Body of pancreas (tissue), 4 donors: Measurements from ENCODE around the gene METTL25B. TPM values are rescaled to one million over a fixed set of nuclear protein-coding genes. Genes with fewer than 3 reads are reported as not detected.

Source experiments
- ATAC-seq: fragments of 150-250 bp; one replicate; pipeline ENCODE4 v1.9.1; 2016
- DNase-seq, 4 donors: peaks; one replicate each; pipeline ENCODE4 v3.0.0-alpha.2; 2019
- H3K27ac ChIP-seq, 4 donors: fragments of 200-600 bp; sonication (generic); 1 replicate in 3 of 4; 2 replicates in 1 of 4; pipeline versions ENCODE4 v1.5.1 to v1.6.1; 2016 to 2019; ENCODE audit warnings: mild to moderate bottlenecking in 1 of 4, mixed read lengths in 1 of 4, moderate library complexity in 1 of 4
- H3K27me3 ChIP-seq, 2 donors: fragments of 200-600 bp; sonication (generic); one replicate each; pipeline ENCODE4 v1.6.0; 2016; ENCODE audit warnings: mild to moderate bottlenecking in 1 of 2
- H3K36me3 ChIP-seq, 2 donors: fragments of 200-600 bp; sonication (generic); replicated peaks in 1 of 2; 2 replicates each; pipeline ENCODE4 v1.5.1; 2016; ENCODE audit warnings: low read depth in 2 of 2; ENCODE audit not compliant: insufficient read depth in 1 of 2
- H3K4me1 ChIP-seq: fragments of 200-600 bp; sonication (generic); one replicate; pipeline ENCODE4 v1.6.0; 2016
- H3K4me3 ChIP-seq, 2 donors: fragments of 200-600 bp; sonication (generic); 1 replicate in 1 of 2; 2 replicates in 1 of 2; pipeline ENCODE4 v1.5.1; 2016 to 2019
- H3K9me3 ChIP-seq, 3 donors: fragments of 200-600 bp; sonication (generic); 1 replicate in 2 of 3; 2 replicates in 1 of 3; pipeline ENCODE4 v1.5.1; 2016
- CTCF ChIP-seq, 7 experiments: fragments of 450-650 bp in 4 of 7; fragments of 200-600 bp in 3 of 7; sonication (generic) in 3 of 7; IDR thresholded peaks; one replicate each; pipeline ENCODE4 v1.5.1; 2016 to 2019; ENCODE audit warnings: antibody characterized with exemption in 7 of 7
- POLR2A ChIP-seq, 3 donors: fragments of 450-650 bp; IDR thresholded peaks; one replicate each; pipeline ENCODE4 v1.6.1; 2016; ENCODE audit warnings: antibody characterized with exemption in 3 of 3, mild to moderate bottlenecking in 2 of 3
- WGBS, 2 donors: methylation state at CpG; one replicate each; pipeline ENCODE4 v1.1.5; 2017; 5-methylcytosine and 5-hydroxymethylcytosine counted together
- intact Hi-C: fragments of 100-400 bp; cut with DNase I; formaldehyde crosslinking; loops from one replicate; pipeline ENCODE4 v1.15.1; 2023
- total RNA-seq, 2 donors: library from RNA; depleted of rRNA; stranded (reverse); fragments of >200 nt; gene quantifications; one replicate each; pipeline ENCODE4 v1.1.0, GENCODE V29; 2016

METTL25B gene
- total RNA-seq, 2 donors from 2014 or later = 14.5 to 68.2 TPM

GRCh38 chr1:156684227-156684782 is 44.0 kb upstream of the METTL25B start:
- no peak for ATAC-seq
- no peak for DNase-seq

GRCh38 chr1:156689035-156689952 is 39.0 kb upstream of the METTL25B start:
- ATAC-seq (peak; percentile 85), DNase-seq (peak; percentile 77 to 83 (median 82))
- Histone ChIP-seq H3K4me1 (peaks cover 30% of the 10 kb centered on the region), H3K9me3 (no peaks in the 10 kb centered on the region), H3K36me3 (no peaks in the 10 kb centered on the region), H3K27me3 (no peaks in the 10 kb centered on the region), H3K4me3 (no peak overlapping the region), H3K27ac (no peak overlapping the region)
- intact Hi-C loops = loop anchor here (5.0 kb wide), 1 partner anchor 33 kb away; no protein-coding TSS in a partner anchor
- 2% methylated on average over 12 to 23 of the region's 23 CpGs for WGBS, 2 donors
- TF ChIP-seq POLR2A (IDR thresholded peaks at IDR 0.05) = no peak
- peak; percentile 88 to 94 (median 94) for TF ChIP-seq CTCF (IDR thresholded peaks at IDR 0.05)

More at GRCh38 chr1:156684227-156684782, 44.0 kb upstream of the METTL25B start:
- intact Hi-C loops = no loop called here
- Histone ChIP-seq H3K27ac (no peak overlapping the region), H3K9me3 (no peaks in the 10 kb centered on the region), H3K36me3 (no peaks in the 10 kb centered on the region), H3K4me3 (no peak overlapping the region), H3K4me1 (peaks cover 1% of the 10 kb centered on the region), H3K27me3 (no peaks in the 10 kb centered on the region)
- TF ChIP-seq POLR2A (IDR thresholded peaks at IDR 0.05) (no peak), CTCF (IDR thresholded peaks at IDR 0.05) (no peak)
- 56 to 72% methylated on average over 5 of the region's 5 CpGs for WGBS, 2 donors

- no peaks in the 10 kb centered on the region for H3K27me3 ChIP-seq
- ATAC-seq (no peak), DNase-seq (no peak)
- no peak for TF ChIP-seq CTCF (IDR thresholded peaks at IDR 0.05)
- TF ChIP-seq POLR2A (IDR thresholded peaks at IDR 0.05) = no peak
- H3K27ac ChIP-seq = no peak overlapping the region
- intact Hi-C loops = loop anchor here (5.0 to 10.0 kb wide), 2 partner anchors 32 to 195 kb away; no protein-coding TSS in a partner anchor
- H3K36me3 ChIP-seq = no peaks in the 10 kb centered on the region
- WGBS, 2 donors = 20 to 21% methylated on average over 10 of the region's 10 CpGs
- H3K9me3 ChIP-seq = no peaks in the 10 kb centered on the region
- peaks cover 30% of the 10 kb centered on the region for H3K4me1 ChIP-seq
- no peak overlapping the region for H3K4me3 ChIP-seq
Measured at GRCh38 chr1:156689953-156690674, 38.2 kb upstream of the METTL25B start.

GRCh38 chr1:156690675-156691036 is 37.6 kb upstream of the METTL25B start:
- peaks cover 30% of the 10 kb centered on the region for H3K4me1 ChIP-seq
- intact Hi-C loops = loop anchor here (10.0 kb wide), 1 partner anchor 194 kb away; no protein-coding TSS in a partner anchor
- ATAC-seq (no peak), DNase-seq (no peak)
- TF ChIP-seq CTCF (IDR thresholded peaks at IDR 0.05) = no peak
- no peak for TF ChIP-seq POLR2A (IDR thresholded peaks at IDR 0.05)
- H3K9me3 ChIP-seq = no peaks in the 10 kb centered on the region
- no peak overlapping the region for H3K27ac ChIP-seq
- H3K4me3 ChIP-seq = no peak overlapping the region
- WGBS, 2 donors = 54 to 60% methylated on average over 8 of the region's 8 CpGs
- no peaks in the 10 kb centered on the region for H3K36me3 ChIP-seq
- H3K27me3 ChIP-seq = no peaks in the 10 kb centered on the region
